ENCODE data around the gene FARSA.

FARSA gene

DNA sequence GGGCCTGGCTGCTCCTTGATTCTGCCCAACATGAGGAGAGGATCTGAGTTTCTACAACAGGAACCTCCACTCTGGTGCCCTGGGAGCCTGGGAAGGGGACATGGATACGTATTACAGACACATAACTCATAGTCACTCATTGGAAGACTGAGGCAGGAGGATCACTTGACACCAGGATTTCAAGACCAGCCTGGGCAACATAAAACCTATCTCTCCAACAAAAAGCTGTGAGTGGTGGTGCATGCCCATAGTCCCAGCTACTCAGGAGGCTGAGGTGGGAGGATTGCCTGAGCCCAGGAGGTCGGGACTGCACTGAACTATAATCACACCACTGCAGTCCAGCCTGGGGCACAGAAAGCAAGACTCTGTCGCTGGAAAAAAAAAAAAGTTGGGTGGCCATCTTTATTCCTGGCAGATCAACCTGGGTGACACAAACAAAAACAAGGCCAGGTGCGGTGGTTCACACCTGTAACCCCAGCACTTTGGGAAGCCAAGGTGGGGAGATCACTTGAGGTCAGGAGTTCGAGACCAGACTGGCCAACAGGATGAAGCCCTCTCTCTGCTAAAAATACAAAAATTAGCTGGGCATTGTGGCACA, 45.4 kb downstream of the FARSA start:
- no peak for DNase-seq

- no peak for DNase-seq
Observed at GRCh38 chr19:12886969-12887747, 46.4 kb downstream of the FARSA start, which contains the start of gene KLF1. KLF1 (minus strand) TSS chr19:12887201; CDS start chr19:12887140, 61 bp downstream.

GRCh38 chr19:12886651-12886968, 46.9 kb downstream of the FARSA start:
- no peak for DNase-seq

GRCh38 chr19:12885749-12886650, 47.5 kb downstream of the FARSA start:
- no peak for DNase-seq

GRCh38 chr19:12884926-12885748, 48.4 kb downstream of the FARSA start:
- DNase-seq: peak; percentile 66

GRCh38 chr19:12884627-12884925, 48.9 kb downstream of the FARSA start:
- DNase-seq: no peak

- no peak for DNase-seq
Observed at GRCh38 chr19:12884202-12884601, 49.3 kb downstream of the FARSA start.

- no peak for DNase-seq
Observed at GRCh38 chr19:12882589-12882988, 50.9 kb downstream of the FARSA start.

DNA sequence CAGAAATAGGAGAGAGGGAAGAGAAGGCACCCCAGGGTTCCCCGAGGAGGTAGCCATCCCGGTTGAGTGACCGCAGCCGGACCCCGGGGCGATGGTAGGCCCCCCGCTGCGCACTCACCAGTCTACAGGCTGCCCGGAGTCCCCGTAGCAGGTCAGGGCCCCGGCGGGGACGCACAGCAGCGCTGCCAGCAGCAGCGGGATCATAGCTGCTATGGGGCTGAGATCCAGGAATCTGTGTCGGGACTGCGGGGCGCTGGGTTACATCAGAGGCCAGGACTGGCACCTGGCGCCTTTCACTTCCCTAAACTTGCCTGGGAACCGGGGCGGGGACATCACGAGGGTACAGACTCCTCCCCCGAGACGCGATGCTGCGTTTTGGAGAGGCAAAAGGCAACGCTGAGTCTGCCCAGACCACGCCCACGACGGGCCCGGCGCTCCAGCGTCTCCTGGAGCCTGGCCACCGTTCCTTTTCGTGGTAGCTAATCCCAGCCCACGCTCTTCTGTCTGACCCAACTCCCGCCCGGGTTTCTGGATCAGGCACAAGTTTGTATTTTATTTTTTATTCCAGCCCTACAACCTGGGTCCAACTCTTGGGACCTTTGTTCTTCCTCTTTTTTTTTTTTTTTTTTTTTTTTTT, 52.2 kb downstream of the FARSA start, which contains the start of gene DNASE2:
DNASE2 (minus strand) TSS at position 278 of the 637 bp plus-strand sequence; CDS start at position 204, 74 bp downstream.
- DNase-seq: peak; percentile 94

DNA sequence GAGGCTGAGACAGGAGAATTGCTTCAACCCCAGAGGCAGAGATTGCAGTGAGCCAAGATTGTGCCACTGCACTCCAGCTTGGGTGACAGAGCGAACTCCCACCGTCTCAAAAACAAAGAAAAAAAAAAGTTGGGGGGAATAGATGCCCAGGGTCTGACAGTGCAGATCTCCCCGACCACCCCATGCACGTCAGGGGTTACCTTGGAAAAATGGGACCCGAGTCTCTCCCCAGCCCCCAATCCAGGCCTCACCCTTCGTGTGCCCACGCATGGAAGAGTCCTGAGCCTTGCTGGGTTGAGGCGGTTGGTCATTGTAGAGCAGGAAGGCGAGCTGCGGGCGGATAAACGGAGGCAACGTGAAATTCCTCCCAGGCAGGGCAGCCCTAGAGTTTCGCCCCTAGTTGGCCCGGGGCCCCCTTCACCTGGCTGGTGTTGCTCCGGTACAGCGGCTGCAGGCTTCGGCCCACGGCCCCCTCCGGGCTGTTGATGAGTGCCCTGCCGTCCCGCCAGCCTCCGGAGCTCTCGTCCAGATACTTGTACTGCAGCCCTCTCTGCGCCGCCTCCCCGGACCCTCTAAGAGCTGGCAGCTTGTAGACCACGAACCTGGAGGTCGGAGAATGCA, 52.9 kb downstream of the FARSA start:
- DNase-seq: no peak

GRCh38 chr19:12875086-12875485, 58.4 kb downstream of the FARSA start:
- DNase-seq: no peak

DNA sequence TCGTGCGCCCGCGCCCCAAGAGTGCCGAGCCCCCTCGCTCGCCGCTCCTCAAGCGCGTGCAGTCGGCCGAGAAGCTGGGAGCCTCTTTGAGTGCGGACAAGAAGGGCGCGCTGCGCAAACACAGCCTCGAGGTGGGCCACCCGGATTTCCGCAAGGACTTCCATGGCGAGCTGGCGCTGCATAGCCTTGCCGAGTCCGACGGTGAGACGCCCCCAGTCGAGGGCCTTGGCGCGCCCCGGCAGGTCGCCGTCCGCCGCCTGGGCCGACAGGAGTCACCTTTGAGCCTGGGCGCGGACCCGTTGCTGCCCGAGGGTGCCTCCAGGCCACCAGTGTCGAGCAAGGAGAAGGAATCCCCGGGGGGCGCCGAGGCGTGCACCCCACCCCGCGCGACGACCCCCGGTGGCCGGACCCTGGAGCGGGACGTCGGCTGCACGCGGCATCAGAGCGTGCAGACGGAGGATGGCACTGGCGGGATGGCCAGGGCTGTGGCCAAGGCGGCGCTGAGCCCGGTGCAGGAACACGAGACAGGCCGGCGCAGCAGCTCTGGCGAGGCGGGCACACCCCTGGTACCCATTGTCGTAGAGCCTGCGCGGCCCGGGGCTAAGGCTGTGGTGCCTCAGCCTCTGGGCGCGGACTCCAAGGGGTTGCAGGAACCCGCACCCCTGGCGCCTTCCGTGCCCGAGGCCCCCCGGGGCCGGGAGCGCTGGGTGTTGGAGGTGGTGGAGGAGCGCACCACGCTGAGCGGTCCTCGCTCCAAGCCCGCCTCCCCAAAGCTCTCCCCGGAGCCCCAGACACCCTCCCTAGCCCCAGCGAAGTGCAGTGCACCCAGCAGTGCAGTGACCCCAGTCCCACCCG, 59.4 kb downstream of the FARSA start:
- no peak for DNase-seq

DNA sequence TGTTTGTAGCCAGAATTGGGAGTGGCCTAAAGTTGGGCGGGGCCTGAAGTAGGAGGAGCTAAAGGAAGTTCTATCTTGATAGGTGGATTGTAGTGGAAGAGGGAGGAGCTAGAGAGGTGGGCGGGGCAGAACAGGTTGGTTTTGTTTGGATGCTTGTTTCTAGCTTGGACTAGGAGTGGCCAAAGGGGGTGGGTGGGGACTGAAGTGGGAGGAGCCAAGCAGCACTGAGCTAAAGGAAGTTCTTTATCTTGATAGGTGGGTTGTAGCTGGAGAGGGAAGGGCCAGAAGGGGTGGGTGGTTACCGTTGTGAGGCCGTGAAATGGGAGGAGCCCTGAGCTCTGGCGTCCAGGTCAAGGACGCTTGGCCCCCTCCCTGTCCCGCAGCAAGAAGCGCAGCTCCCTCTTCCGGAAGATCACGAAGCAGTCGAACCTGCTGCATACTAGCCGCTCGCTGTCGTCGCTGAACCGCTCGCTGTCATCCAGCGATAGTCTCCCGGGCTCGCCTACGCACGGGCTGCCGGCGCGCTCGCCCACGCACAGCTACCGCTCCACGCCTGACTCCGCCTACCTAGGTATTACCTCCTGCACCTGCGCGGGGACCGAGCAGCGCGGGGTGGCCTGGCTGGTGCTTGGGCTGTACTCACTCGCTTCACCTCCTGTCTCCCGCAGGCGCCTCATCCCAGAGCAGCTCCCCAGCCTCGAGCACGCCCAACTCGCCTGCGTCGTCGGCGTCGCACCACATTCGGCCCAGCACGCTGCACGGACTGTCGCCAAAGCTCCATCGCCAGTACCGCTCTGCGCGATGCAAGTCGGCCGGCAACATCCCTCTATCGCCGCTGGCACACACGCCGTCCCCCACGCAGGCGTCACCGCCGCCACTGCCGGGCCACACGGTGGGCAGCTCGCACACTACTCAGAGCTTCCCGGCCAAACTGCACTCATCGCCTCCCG, 60.3 kb downstream of the FARSA start:
- peak; percentile 46 for DNase-seq
